ENCODE results near the gene WIPF3. TPM values are rescaled to one million over a fixed set of nuclear protein-coding genes. Genes with fewer than 3 reads are reported as not detected.

The WIPF3 gene
- total and polyA plus RNA-seq, 2 donors (not counting 1 experiment from before 2014, with no cell fraction given): not detected

- Histone ChIP-seq H2AFZ (ENCODE audit: insufficient read depth, low read depth, low read length, poor library complexity, severe bottlenecking) (no peak overlapping the region), H3K4me2 (replicated peaks; ENCODE audit: low read depth, low read length, poor library complexity, severe bottlenecking) (no peak overlapping the region), H3K4me3 (ENCODE audit: control extremely low read depth in 1 of 5, extremely low read depth in 1 of 5, insufficient read depth in 1 of 5, low read depth in 2 of 5, low read length in 4 of 5) (no peak overlapping the region), H3K79me2 (ENCODE audit: control insufficient read depth, insufficient read depth, low read length) (no peaks in the 10 kb centered on the region), H3K9ac (ENCODE audit: low read length) (no peak overlapping the region), H3K27ac (ENCODE audit: low read length in 2 of 2) (no peak overlapping the region), H3K4me1 (ENCODE audit: control insufficient read depth in 2 of 2, insufficient read depth in 2 of 2, low read length in 2 of 2) (no peaks in the 10 kb centered on the region), H3K36me3 (replicated peaks in 1 of 2; ENCODE audit: control extremely low read depth in 1 of 2, control insufficient read depth in 1 of 2, extremely low read depth in 1 of 2, insufficient read depth in 2 of 2, low read length in 1 of 2) (no peaks in the 10 kb centered on the region), H3K27me3 (replicated peaks in 1 of 4; ENCODE audit: control extremely low read depth in 1 of 4, control insufficient read depth in 3 of 4, insufficient read depth in 4 of 4, low read length in 3 of 4) (peaks cover 0 to 5% (median 2%) of the 10 kb centered on the region in 4 experiments), H4K20me1 (ENCODE audit: control insufficient read depth, insufficient read depth, low read length, poor library complexity, severe bottlenecking) (no peaks in the 10 kb centered on the region), H3K9me3 (ENCODE audit: control extremely low read depth in 1 of 3, control insufficient read depth in 2 of 3, insufficient read depth in 1 of 3, low read length in 2 of 3) (no peaks in the 10 kb centered on the region)
- ATAC-seq (ENCODE audit: low read depth): no peak
- WGBS (ENCODE audit: insufficient coverage): no CpG with 5 or more reads among the region's 2 CpGs
- CTCF ChIA-PET: no interaction called here
- no peak for TF ChIP-seq CTCF (IDR thresholded peaks at IDR 0.05)
- Mint-ChIP-seq H3K4me3 (no peak overlapping the region), H3K4me1 (no peaks in the 10 kb centered on the region), H3K27ac (no peak overlapping the region), H3K9me3 (ENCODE audit: insufficient read depth) (no peaks in the 10 kb centered on the region), H3K27me3 (peaks cover 24% of the 10 kb centered on the region)
- POLR2A ChIA-PET: no interaction called here
- no peak for DNase-seq
- intact Hi-C loops (cut with micrococcal nuclease): no loop called here
Measured at GRCh38 chr7:29779017-29779416, 27.3 kb upstream of the WIPF3 start.

GRCh38 chr7:29780346-29780745 lies 26.0 kb upstream of the WIPF3 start:
- no peak overlapping the region for H3K27ac ChIP-seq (ENCODE audit: low read length in 2 of 2)
- peaks cover 0 to 5% (median 2%) of the 10 kb centered on the region in 4 experiments for H3K27me3 ChIP-seq (replicated peaks in 1 of 4; ENCODE audit: control extremely low read depth in 1 of 4, control insufficient read depth in 3 of 4, insufficient read depth in 4 of 4, low read length in 3 of 4)
- ChIA-PET CTCF (no interaction called here), POLR2A (no interaction called here)
- no peak overlapping the region for H3K27ac Mint-ChIP-seq
- H4K20me1 ChIP-seq (ENCODE audit: control insufficient read depth, insufficient read depth, low read length, poor library complexity, severe bottlenecking): no peaks in the 10 kb centered on the region
- no peak overlapping the region for H2AFZ ChIP-seq (ENCODE audit: insufficient read depth, low read depth, low read length, poor library complexity, severe bottlenecking)
- ATAC-seq (ENCODE audit: low read depth) (no peak), DNase-seq (no peak)
- no peak overlapping the region for H3K9ac ChIP-seq (ENCODE audit: low read length)
- no peaks in the 10 kb centered on the region for H3K36me3 ChIP-seq (replicated peaks in 1 of 2; ENCODE audit: control extremely low read depth in 1 of 2, control insufficient read depth in 1 of 2, extremely low read depth in 1 of 2, insufficient read depth in 2 of 2, low read length in 1 of 2)
- WGBS (ENCODE audit: insufficient coverage): 58% methylated on average over 1 of the region's 2 CpGs
- no peaks in the 10 kb centered on the region for H3K9me3 ChIP-seq (ENCODE audit: control extremely low read depth in 1 of 3, control insufficient read depth in 2 of 3, insufficient read depth in 1 of 3, low read length in 2 of 3)
- no peak overlapping the region for H3K4me2 ChIP-seq (replicated peaks; ENCODE audit: low read depth, low read length, poor library complexity, severe bottlenecking)
- H3K4me1 ChIP-seq (ENCODE audit: control insufficient read depth in 2 of 2, insufficient read depth in 2 of 2, low read length in 2 of 2): no peaks in the 10 kb centered on the region
- intact Hi-C loops (cut with micrococcal nuclease): no loop called here
- no peak for TF ChIP-seq EZH2 (IDR thresholded peaks at IDR 0.05; ENCODE audit: borderline replicate concordance, insufficient read depth, low read depth, low read length, poor library complexity, severe bottlenecking)
- no peak for TF ChIP-seq CTCF (IDR thresholded peaks at IDR 0.05)
- H3K9me3 Mint-ChIP-seq (ENCODE audit: insufficient read depth): no peaks in the 10 kb centered on the region
- no peaks in the 10 kb centered on the region for H3K79me2 ChIP-seq (ENCODE audit: control insufficient read depth, insufficient read depth, low read length)
- no peaks in the 10 kb centered on the region for H3K4me1 Mint-ChIP-seq
- no peak overlapping the region for H3K4me3 Mint-ChIP-seq
- H3K4me3 ChIP-seq (ENCODE audit: control extremely low read depth in 1 of 5, extremely low read depth in 1 of 5, insufficient read depth in 1 of 5, low read depth in 2 of 5, low read length in 4 of 5): no peak overlapping the region
- H3K27me3 Mint-ChIP-seq: peaks cover 24% of the 10 kb centered on the region
